Measurements from ENCODE around the gene AKR7A3.
"Not testable (repeated sequence)": the region's sequence is repeated elsewhere in the genome, so short reads cannot be mapped to it uniquely, and the experiment has no call there.

AKR7A3 gene

DNA sequence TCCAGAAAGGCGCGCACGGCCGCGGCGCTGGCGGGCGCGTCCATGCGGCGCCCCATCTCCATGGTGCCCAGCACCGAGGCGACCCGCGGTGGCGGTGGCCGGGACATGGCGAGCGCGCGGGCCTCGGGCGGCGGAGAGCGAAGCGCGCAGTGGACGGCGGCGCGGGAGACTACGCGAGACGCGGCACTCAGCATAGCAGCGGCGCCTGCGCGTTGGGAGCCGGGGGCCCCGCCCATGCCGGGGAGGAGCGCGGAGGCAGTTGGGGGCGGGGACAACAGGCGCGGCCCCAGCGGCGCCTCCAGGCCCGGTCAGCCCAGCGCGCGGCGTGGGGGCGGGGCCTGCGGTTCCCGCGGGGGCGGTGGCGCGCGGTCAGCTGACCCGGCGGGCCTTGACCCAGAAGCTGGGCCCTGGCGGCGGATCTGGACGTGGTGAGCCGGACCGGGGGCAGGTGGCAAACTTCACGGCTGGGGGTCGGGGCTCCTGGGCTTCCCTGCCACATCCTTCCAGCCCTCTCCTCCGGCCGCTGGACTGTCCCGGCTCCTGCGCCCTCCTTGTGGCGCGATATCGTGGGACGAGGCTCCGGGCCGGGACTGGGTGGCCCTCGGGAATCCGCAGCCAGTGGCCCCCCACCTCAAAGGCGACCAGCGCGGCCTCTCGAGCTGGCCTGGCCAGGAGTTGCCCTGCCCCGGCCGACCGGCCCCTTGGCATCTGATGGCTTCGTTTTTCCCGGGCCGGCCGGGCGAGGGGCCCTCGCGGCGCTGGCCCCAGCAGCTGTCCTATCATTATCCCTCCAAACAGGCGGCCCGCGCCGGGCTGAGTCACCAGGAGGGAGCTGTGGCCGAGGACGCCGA is 23.6 kb upstream of the AKR7A3 start, which contains the start of the genes AKR7A2 and SLC66A1:
Gene AKR7A2, minus strand, starts transcription at position 214 of the 851 bp plus-strand sequence. Its CDS starts 20 bp downstream, at position 194.
Gene SLC66A1, plus strand, starts transcription at position 396 of the 851 bp plus-strand sequence. CDS start 5,352 bp downstream, outside the sequence.
- no peaks in the 10 kb centered on the region for H3K9me3 Mint-ChIP-seq
- H3K4me1 Mint-ChIP-seq, result peaks cover 49% of the 10 kb centered on the region
- H3K36me3 Mint-ChIP-seq, result peaks cover 20% of the 10 kb centered on the region
- ATAC-seq (peak; percentile 94), DNase-seq (ENCODE audit: low spot score in 2 of 2) (peak; percentile 92 to 97)
- H3K27ac Mint-ChIP-seq, result peak within 1 kb of the TSS; percentile 83
- peak within 1 kb of the TSS; percentile 85 for H3K4me3 Mint-ChIP-seq

DNA sequence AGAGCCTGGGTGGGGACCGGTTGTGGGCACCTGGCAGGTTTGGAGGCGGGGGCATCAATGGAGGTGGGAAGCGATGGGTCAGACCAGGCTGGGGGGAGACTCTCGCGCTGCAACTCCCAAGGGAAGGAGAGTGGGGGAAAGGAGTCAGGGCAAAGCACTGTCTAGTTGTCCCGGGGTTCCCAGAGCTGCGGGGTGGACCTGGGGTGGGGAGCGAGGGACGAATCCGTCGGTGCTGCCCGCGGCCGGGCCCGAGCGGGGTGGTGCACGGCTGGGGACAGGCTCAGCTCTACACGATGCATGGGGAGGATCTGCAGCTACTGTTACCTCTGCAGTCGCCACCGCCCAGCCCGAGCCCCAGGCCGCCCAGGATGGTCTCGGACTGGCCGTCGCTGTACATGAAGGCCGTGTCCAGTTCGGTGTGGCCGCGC is 22.9 kb upstream of the AKR7A3 start:
- Mint-ChIP-seq H3K4me3 (peak overlapping the region; percentile 85), H3K4me1 (peaks cover 49% of the 10 kb centered on the region), H3K36me3 (peaks cover 26% of the 10 kb centered on the region), H3K27ac (peak overlapping the region; percentile 83), H3K9me3 (no peaks in the 10 kb centered on the region)
- ATAC-seq, result peak; percentile 31
- DNase-seq (ENCODE audit: low spot score in 2 of 2), result no peak

DNA sequence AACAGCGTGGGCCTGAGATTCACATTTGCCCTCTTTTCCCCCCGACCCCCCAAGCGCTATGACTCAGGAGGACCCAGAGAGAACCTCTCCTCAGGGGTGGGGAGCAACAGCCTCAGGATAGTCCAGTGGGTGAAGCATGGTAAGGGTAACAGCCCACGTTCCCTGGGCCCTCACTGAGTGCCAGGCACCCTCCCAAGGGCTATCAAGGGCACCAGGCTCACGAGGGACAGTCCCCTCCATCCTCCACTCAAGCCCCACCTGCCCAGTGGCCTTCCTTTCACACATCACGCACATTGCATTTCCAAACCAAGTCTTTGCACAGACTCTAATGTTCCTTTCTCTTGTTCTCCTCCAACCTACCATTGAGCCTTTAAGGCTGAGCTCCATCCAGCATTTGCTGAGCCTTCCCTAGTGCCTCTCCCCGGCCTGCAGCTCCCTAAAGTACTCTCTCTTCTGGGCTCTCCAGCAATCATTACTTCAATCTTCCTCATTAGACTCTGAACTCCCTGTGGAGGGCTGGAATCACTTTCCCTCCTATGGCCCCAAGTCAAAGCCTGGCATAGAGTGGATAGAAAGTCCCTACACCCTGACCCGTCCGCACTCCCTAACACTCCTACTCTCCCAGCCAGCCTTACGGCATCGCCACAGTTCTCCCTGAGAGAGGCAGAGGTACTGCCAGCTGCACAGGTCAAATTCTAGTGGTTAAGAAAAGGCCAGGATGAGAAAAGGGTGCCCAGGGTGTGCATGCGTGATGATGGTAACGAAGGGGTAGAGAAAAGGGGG is 22.3 kb upstream of the AKR7A3 start:
- Mint-ChIP-seq H3K4me3 (peak overlapping the region; percentile 85), H3K27ac (peak overlapping the region; percentile 83), H3K9me3 (no peaks in the 10 kb centered on the region), H3K36me3 (peaks cover 29% of the 10 kb centered on the region), H3K4me1 (peaks cover 45% of the 10 kb centered on the region)
- ATAC-seq (no peak), DNase-seq (ENCODE audit: low spot score in 2 of 2) (no peak)

GRCh38 chr1:19310061-19310460 is 21.5 kb upstream of the AKR7A3 start:
- Mint-ChIP-seq H3K4me3 (peak overlapping the region; percentile 85), H3K27ac (no peak overlapping the region)

DNA sequence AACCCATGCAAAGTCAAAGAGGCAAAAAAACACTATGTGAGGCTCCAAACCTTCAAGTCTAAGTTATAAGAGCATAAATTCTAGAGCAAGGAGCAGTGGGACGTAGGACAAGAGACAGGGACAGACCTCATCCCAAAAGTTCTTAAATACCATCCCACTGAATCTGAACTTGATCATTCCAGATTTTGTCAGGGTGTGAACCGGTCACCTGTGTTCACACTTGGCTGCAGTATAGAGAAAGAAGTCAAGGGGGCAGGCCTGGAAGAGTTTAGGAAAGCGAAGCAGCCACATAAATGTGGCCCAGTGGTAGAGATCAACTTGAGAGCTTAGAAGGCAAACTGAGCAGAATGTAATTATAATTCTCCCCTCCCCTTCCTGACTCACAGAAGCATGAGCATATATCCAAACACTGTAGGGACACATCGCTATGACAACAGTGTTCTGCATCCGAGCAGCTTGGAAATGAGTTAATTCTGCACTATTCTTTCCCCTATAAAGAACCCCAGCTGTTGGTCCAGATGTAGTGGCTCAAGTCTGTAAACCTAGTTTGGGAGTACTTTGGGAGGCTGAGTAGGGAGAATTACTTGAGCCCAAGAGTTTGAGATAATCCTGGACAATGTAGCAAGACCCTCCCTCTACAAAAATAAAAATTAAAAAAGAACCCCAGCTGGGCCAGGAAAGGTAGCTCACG is 20.7 kb upstream of the AKR7A3 start:
- H3K27ac Mint-ChIP-seq, result no peak overlapping the region
- H3K36me3 Mint-ChIP-seq, result peaks cover 45% of the 10 kb centered on the region
- no peak overlapping the region for H3K4me3 Mint-ChIP-seq
- H3K4me1 Mint-ChIP-seq, result peaks cover 36% of the 10 kb centered on the region
- no peak for ATAC-seq
- no peaks in the 10 kb centered on the region for H3K9me3 Mint-ChIP-seq
- no peak for DNase-seq (ENCODE audit: low spot score in 2 of 2)

More at GRCh38 chr1:19310061-19310460, 21.5 kb upstream of the AKR7A3 start:
- peaks cover 36% of the 10 kb centered on the region for H3K4me1 Mint-ChIP-seq
- peaks cover 37% of the 10 kb centered on the region for H3K36me3 Mint-ChIP-seq
- DNase-seq (ENCODE audit: low spot score in 2 of 2), result no peak
- no peaks in the 10 kb centered on the region for H3K9me3 Mint-ChIP-seq
- ATAC-seq, result no peak

DNA sequence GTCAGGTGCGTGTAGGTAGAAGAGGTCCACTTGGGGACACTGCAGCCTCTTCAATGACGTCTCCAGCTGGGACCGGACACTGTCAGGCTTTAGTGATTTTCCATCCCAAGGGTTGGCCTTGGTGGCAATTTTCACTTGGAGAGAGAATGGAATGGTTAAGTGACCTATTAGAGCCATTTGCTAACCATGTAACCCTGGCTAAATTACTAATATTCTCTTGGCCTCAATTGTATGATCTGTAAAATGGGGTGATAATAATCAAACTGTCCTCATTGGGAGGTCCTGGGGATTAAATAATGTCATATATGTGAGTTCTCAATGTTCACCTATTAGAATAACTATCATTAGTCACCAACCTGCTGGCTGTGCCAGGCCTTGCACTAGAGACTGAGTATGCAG is 19.9 kb upstream of the AKR7A3 start:
- Mint-ChIP-seq H3K4me1 (peaks cover 33% of the 10 kb centered on the region), H3K27ac (no peak overlapping the region), H3K4me3 (no peak overlapping the region), H3K36me3 (peaks cover 50% of the 10 kb centered on the region), H3K9me3 (no peaks in the 10 kb centered on the region)
- no peak for DNase-seq (ENCODE audit: low spot score in 2 of 2)
- no peak for ATAC-seq

DNA sequence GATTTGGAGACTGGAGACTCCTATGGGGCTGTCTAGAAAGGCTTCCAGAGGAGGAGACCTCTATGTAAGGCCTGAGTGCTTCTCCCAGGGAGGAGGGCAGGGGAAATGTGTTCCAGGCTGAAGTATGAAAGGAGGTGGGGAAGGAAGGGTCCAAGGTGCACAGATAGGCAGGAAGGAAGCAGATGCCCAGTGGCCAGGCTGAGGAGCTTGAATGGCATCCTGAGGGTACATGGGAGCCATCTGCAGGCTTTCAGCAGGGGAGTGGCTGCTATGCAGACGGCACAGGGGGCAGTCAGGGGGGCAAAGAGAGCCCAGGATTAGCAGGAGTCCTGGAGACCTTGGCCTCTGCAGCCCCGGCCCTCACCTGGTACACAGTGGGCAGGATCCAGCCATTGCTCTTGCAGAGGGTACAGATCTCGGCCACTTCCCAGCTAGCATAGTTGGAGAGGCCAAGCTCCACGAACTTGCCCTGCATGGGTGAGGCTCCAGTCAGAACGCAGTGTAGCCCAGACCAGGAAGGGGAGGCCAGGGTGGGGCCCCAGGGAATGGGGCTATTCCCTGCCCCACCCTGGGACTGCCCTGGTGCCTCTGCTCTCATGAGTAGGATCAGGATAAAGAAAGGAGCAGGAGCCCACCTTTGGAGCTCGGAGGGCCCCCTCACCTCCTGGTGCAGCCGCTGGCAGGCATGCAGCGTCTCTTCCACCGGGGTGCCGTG is 19.4 kb upstream of the AKR7A3 start:
- peaks cover 28% of the 10 kb centered on the region for H3K4me1 Mint-ChIP-seq
- no peak overlapping the region for H3K27ac Mint-ChIP-seq
- DNase-seq (ENCODE audit: low spot score in 2 of 2) (no peak), ATAC-seq (no peak)
- H3K36me3 Mint-ChIP-seq, result peaks cover 55% of the 10 kb centered on the region
- H3K9me3 Mint-ChIP-seq, result no peaks in the 10 kb centered on the region
- no peak overlapping the region for H3K4me3 Mint-ChIP-seq

DNA sequence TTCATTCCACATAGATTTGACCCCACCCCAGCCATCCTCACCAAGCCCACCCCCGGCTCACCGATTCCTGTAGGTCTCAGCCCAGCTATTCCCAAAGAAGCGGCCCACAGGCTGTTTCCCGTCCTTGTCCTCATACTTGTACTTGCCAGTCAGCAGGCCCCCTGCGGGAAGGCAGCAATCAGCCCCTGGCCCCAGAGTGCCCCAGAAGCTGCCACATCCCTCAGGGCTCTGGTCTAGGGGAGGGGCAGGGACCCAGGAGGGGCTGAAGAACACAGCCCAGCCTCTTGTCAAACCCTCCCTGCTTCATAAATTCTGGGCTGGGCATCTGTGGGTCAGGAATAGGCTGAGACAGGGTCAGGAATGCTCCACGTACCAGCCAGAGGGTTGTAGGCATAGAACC is 18.4 kb upstream of the AKR7A3 start:
- no peak overlapping the region for H3K27ac Mint-ChIP-seq
- peaks cover 55% of the 10 kb centered on the region for H3K36me3 Mint-ChIP-seq
- no peaks in the 10 kb centered on the region for H3K9me3 Mint-ChIP-seq
- peaks cover 23% of the 10 kb centered on the region for H3K4me1 Mint-ChIP-seq
- H3K4me3 Mint-ChIP-seq, result no peak overlapping the region
- DNase-seq (ENCODE audit: low spot score in 2 of 2), result no peak
- no peak for ATAC-seq

GRCh38 chr1:19305880-19306279 is 17.3 kb upstream of the AKR7A3 start:
- peaks cover 55% of the 10 kb centered on the region for H3K36me3 Mint-ChIP-seq
- DNase-seq (ENCODE audit: low spot score in 2 of 2), result no peak
- H3K9me3 Mint-ChIP-seq, result no peaks in the 10 kb centered on the region

GRCh38 chr1:19304081-19304480 is 15.5 kb upstream of the AKR7A3 start:
- H3K4me1 Mint-ChIP-seq; DNase-seq (ENCODE audit: low spot score in 2 of 2); H3K4me3 Mint-ChIP-seq; H3K9me3 Mint-ChIP-seq; ATAC-seq: not testable (repeated sequence)
- H3K36me3 Mint-ChIP-seq, result peaks cover 54% of the 10 kb centered on the region
- peak overlapping the region; percentile 68 for H3K27ac Mint-ChIP-seq

More at GRCh38 chr1:19305880-19306279, 17.3 kb upstream of the AKR7A3 start:
- Mint-ChIP-seq H3K4me3 (no peak overlapping the region), H3K4me1 (peaks cover 16% of the 10 kb centered on the region), H3K27ac (no peak overlapping the region)
- no peak for ATAC-seq

DNA sequence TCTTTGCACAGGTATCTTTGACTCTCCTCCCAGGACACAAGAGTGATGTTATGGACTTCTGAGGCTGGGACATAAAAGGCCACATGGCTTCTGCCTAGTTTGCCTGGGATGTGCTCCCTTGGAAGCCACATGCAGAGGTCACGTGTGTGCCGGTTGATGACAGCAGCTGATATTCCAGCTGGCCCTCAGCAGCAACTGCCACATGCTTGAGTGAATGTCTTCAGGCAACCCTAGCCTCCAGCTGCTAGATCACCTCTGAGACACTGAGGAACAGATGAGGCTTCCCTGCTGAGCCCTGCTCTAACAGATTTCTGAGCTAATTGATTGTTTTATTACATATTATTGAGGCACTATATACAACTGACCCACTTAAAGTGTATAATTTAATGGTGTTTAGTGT is 11.6 kb upstream of the AKR7A3 start:
- Mint-ChIP-seq H3K27ac (no peak overlapping the region), H3K9me3 (peaks cover 5% of the 10 kb centered on the region), H3K4me3 (no peak overlapping the region), H3K4me1 (no peaks in the 10 kb centered on the region), H3K36me3 (peaks cover 19% of the 10 kb centered on the region)
- no peak for DNase-seq (ENCODE audit: low spot score in 2 of 2)
- ATAC-seq, result no peak

GRCh38 chr1:19294638-19295037 is 6.1 kb upstream of the AKR7A3 start:
- DNase-seq (ENCODE audit: low spot score in 2 of 2) (no peak), ATAC-seq (no peak)
- peaks cover 14% of the 10 kb centered on the region for H3K9me3 Mint-ChIP-seq
- no peak overlapping the region for H3K4me3 Mint-ChIP-seq
- no peaks in the 10 kb centered on the region for H3K4me1 Mint-ChIP-seq
- H3K36me3 Mint-ChIP-seq, result no peaks in the 10 kb centered on the region
- no peak overlapping the region for H3K27ac Mint-ChIP-seq

GRCh38 chr1:19289244-19289643 is 674 bp upstream of the AKR7A3 start:
- H3K27ac Mint-ChIP-seq, result no peak overlapping the region
- peak overlapping the region; percentile 65 for H3K4me3 Mint-ChIP-seq
- peaks cover 2% of the 10 kb centered on the region for H3K9me3 Mint-ChIP-seq
- ATAC-seq (no peak), DNase-seq (ENCODE audit: low spot score in 2 of 2) (no peak)
- peaks cover 12% of the 10 kb centered on the region for H3K4me1 Mint-ChIP-seq
- no peaks in the 10 kb centered on the region for H3K36me3 Mint-ChIP-seq

- Mint-ChIP-seq H3K9me3 (no peaks in the 10 kb centered on the region), H3K27ac (no peak overlapping the region), H3K4me3 (peak overlapping the region; percentile 65), H3K36me3 (no peaks in the 10 kb centered on the region), H3K4me1 (peaks cover 12% of the 10 kb centered on the region)
- DNase-seq (ENCODE audit: low spot score in 2 of 2), result no peak
- no peak for ATAC-seq
These were observed 959 bp downstream of the AKR7A3 start for GRCh38 chr1:19287436-19288185.

All from stimulated activated effector memory CD8-positive, alpha-beta T cell treated with anti-CD3 and anti-CD28 coated beads, Interleukin-12 subunit alpha, Interleukin-12 subunit beta, amount 100 ng/mL, for 72 hours (primary cell).